ENCODE measurements around the gene NUDT9.

- TF ChIP-seq EZH2 (IDR thresholded peaks at IDR 0.05; ENCODE audit: borderline replicate concordance) (no peak), CTCF (IDR thresholded peaks at IDR 0.05; ENCODE audit: poor library complexity) (no peak)
These were observed 23.2 kb upstream of the NUDT9 start for GRCh38 chr4:87399148-87399547.
